Measurements from ENCODE around the gene KAT2B.
"Not testable (repeated sequence)": the region's sequence is repeated elsewhere in the genome, so short reads cannot be mapped to it uniquely, and the experiment has no call there.

Gene KAT2B

DNA sequence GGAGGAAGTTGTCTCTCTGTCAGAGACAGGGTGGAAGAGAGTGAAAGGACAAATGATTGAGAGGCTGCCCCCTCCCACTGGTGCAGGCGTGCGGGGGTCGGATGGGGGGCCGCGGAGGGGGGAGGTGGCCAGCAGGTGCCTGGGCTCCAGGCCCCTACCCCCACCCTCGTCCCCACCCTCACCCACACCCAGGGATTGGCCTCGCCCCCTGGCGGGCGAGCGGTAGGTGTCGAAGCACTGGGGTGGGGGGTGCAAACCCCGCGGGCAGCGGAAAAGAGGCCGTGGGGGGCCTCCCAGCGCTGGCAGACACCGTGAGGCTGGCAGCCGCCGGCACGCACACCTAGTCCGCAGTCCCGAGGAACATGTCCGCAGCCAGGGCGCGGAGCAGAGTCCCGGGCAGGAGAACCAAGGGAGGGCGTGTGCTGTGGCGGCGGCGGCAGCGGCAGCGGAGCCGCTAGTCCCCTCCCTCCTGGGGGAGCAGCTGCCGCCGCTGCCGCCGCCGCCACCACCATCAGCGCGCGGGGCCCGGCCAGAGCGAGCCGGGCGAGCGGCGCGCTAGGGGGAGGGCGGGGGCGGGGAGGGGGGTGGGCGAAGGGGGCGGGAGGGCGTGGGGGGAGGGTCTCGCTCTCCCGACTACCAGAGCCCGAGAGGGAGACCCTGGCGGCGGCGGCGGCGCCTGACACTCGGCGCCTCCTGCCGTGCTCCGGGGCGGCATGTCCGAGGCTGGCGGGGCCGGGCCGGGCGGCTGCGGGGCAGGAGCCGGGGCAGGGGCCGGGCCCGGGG is at the start of gene KAT2B:
TSS of gene KAT2B (plus strand) at position 682 of the 783 bp plus-strand sequence. CDS start at position 714, 32 bp downstream.
- peak; percentile 83 for DNase-seq

DNA sequence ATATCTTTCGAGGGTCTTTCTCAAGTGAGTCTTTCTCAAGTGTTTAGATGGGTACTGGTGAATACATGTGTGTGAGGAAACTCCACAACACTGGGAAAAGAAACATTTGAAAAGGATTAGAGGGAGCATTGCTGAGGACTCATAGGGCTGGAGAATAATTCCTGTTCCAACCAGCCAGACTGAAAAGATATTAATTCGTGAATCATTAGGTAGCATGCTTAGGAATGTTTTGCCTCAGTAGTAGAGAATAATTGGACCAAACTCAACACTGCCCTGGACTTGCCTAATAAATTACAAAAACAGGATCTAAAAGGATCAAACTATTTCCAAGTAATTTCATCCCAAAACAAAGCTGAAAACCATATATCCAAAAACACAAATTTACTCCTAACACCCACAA is 45.5 kb upstream of the KAT2B start:
- no peak for DNase-seq

DNA sequence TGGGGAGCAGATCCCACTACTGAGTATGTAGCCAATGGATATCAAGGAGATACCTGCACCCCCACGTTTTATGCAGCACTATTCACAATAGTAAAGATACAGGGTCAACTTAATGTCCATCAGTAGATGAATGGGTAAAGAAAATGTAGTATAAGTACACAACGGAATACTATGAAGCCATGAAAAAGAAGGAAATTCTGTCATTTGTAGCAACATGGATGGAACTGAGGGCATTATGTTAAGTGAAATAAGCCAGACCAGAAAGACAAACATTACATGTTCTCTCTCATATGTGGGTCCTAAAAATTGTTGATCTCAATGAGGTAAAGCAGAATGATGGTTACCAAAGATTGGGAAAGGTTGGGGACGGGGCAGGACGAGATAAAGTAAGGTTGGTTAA is 42.7 kb upstream of the KAT2B start:
- DNase-seq, result no peak

DNA sequence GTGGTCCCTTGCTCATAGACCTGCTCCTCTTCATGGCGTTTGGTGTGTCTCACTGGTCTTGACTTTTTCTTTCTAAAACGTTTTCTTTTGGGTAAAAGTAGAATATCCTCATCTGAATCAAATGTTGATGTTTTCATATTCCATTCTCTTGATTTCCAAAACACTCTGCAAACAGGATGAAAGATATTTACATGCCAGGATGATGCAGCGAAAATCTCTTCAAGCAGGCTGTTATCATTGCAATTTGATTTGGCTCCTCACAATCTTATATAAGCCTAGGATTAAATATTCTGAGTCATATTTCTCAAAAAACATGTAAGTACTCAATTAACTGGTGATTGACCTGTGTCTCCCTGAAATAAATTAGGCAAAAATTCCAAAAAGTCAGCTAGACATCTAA is 38.3 kb upstream of the KAT2B start:
- DNase-seq, result no peak

DNA sequence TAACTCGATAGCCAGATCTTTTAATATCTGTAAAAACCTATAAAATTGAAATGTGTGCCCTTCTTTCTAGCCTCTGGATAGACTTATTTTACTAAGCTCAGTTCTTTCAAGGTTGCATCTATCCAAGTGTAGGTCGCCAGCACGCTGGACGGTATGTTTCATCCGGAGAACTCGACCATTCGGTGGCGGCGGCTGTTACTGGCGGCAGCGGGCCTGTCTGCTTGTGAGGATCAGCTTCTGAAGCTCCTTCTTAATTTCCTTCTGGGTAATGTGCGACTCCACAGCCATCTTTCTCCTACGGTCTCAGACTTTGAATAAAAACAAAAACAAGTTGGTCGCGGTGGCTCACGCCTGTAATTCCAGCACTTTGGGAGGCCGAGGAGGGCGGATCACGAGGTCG is 32.3 kb upstream of the KAT2B start:
- DNase-seq, result no peak

DNA sequence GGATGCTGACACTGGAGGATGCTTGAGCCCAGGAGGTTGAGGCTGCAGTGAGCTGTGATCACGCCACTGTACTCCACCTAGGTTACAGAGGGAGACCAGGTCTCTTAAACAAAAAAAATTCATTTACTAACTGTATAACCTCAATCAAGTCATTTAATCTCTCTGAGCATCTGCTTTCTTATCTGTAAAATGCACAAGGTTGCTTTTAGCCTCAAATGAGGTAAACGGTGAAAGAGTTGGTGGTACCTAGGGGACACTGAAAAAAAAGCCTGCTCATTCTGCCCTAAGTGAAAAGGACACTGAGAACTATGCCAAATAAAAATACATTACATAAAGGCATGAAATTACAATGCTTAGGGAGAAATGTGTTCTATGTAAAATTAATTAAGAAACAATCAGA is 31.6 kb upstream of the KAT2B start:
- no peak for DNase-seq

DNA sequence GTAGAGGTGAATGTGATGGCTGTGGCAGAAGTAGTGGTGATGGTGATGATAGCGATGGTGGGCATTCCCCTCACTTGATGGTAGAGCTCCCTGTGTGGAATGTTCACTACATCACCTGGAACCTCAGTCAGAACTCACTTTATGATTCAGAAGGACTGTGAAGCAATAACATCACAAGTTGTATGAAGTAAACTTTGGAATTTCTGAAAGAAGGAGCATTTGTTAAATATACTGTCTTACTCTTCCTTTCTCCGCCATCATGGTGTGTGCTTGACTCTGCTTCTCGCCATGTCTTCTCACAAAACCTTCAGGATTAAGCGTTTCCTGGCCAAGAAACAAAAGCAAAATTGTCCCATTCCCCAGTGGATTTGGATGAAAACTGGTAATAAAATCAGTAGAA is 28.1 kb upstream of the KAT2B start, which contains the start of gene PP2D1:
TSS of gene PP2D1 (minus strand) at position 101 of the 400 bp plus-strand sequence. CDS start 192 bp downstream, outside the sequence.
- DNase-seq, result no peak

DNA sequence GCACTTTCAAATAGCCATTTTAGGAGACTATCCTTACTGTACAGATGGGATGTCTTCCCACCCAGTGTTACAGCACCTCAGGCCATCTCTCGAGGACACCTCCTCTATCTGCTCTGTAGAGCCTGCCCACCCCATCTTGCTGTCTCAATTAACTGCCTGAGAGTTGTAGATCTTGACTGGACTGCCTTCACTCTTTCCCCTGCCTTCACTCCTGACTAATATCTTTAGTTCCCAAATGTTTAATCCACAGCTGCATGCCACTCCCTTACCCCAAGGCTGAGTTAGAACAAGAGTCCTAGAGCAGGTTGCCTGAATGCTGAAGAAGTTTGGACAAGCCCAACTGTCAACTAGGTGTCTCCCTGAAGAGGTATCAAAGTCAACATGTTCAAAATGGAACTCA is 26.9 kb upstream of the KAT2B start:
- DNase-seq, result no peak

DNA sequence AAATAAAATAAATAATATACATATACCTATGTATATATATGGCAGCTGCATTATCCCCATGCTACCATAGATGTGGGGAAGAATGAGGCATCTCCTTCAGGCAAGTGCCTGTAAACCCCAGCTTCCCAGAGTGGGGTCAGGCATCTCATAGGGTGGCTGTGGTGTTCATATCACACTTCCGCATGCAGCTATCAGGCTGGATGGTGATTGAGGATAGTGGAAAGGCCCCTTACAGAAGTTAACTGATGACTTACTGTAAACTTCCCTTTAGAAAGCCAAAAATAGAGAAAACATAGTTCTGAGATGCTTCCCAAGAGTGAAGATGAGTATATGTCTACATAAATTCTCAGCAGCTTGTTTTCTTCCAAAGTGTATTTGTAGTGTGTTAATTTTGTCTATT is 24.7 kb upstream of the KAT2B start:
- no peak for DNase-seq

DNA sequence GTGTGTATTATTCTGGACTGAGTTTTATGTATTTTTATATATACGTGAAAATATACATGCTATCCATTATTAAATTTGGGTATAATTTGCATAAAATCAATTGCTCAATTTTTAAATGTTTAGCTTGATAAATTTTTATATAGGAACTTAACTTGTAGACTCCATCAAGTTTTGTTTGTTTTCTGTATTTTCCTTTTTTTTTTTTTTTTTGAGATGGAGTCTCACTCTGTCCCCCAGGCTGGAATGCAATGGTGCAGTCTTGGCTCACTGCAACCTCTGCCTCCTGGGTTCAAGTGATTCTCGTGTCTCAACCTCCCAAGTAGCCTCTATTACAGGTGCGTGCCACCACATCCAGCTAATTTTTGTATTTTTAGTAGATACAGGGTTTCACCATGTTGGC is 24.2 kb upstream of the KAT2B start:
- DNase-seq, result not testable (repeated sequence)

DNA sequence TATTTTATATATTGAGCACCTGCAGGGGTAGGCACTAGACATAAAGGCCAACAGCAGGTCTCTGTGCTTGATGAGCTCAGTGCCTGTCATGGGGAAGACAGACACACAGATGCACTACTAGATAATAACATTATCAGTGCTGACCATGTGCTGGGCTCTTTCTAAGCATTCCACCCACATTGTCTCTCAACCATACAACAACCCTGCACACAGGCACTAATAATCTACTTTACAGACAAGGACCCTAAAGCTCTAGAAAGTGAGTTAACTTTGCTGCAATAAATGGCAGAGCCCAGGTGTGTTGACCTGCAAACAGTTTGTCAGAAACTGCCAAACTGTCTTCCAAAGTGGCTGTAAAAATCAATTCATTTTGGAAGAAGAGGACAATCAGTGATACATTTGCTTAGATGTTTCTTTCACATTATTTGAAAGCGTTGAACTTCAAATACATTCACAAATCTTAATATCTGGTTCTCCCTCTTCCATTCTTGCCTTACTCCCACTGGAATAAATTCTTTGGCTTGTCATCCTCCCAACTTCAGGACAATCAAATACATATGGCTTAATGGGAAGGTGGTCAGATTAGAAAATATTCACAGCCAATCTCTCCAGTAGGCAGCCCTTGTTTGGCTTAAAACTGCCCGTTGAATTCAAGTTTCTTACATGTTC is 17.2 kb upstream of the KAT2B start:
- DNase-seq, result no peak

DNA sequence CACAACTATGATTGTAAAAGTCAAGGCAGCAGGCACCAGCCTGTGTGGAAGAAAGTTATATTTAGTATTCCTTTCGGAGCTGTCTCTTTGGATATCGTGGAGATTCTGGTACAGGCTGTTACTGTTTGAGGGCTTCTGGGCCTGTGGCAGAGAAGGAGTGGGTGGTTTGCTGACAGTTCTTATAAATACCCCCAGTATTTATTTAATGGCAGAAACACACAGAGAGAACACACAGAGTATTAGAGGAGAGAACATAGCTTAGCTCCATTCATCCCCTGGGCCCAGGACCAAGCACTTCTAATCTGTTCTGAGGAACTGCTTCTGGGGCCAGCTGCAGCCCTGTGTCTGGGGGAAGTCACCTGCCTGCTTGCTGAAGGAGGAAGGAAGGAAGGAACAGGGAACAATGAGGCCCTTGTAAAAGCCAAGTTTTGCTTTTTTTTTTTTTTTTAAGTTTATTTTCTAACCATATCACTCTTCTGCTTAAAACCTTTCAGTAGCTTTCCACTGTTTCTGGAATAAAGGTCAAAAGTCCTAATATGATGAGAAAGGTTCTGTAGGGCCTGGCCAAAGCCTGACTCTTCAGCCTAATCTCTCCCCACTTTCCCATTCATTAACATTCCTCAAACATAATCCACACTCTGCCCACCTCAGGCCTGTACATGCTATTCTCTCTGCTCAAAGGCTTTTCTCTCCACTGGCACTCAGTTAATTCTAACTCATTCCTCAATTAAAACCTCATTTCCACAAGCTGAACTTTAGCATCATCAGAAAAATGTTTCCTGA is 16.4 kb upstream of the KAT2B start:
- DNase-seq, result no peak

DNA sequence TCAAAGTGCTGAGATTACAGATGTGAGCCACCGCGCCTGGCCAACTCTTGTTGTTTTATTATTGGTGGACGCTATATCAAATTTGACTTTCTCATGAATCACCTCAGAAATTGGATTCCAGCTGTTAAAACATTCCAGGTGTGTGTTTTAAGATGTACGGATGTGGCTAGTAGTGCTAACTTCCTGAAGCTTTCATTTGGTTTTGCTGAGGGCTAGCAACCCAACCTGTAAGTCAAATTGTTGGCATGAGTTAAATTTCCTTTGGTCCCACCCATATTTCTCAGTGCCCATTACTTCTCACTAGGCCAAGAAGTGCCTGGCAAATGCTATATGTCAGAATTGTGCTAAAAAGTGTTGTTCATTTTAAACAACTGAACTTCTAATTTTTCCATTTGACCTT is 13.1 kb upstream of the KAT2B start:
- no peak for DNase-seq

DNA sequence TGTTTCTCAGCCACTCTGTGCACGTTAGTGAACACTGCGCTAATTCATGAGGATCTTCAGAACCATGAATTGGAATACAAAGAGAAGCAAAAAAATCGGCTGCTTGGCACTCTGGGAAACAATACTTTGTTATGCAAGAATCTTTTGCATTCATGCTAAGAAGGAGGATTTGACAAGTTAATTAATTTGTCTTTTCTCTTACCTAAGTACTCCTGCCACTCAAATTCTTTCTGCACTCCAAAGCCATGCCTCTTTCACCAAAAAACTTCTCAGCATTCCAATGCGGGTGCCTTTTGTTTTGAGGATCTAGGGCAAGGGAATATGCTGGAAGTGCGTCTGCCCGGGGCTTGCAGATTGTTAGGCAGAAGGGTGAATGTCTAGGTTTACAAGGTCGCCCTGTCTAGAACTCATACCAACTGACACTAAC is 11.3 kb upstream of the KAT2B start:
- no peak for DNase-seq

DNA sequence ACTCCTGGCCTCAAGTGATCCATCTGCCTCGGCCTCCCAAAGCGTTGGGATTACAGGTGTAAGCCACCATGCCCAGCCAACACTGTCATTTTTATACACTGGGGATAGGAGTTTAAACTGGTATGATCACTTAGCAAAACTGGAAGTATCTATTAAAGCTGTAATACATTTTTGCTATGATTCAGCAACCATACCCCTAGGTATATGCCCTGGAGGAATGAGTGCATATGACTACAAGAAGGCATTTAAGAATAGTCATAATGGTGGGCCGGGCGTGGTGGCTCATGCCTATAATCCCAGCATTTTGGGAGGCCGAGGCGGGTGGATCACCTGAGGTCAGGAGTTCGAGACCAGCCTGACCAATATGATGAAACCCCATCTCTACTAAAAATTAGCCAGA is 8.3 kb upstream of the KAT2B start:
- not testable (repeated sequence) for DNase-seq

DNA sequence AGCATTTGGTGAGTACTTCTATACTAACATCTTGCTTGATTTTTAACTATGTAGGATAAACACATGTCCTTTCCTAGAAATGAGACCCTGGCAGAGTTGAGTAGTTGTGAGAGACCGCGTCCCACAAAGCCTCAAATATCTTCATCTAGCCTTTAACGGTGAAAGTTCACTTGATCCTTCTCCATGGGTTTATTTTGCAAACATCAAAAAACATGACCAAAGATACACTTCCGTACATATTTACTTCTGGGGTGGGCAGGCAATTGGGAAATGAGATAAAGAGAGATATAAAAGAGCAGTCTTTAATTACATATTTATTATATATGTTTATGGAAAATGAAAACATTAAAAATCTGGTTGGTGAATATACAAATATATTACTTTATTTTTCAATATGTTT is 5.2 kb upstream of the KAT2B start:
- no peak for DNase-seq

DNA sequence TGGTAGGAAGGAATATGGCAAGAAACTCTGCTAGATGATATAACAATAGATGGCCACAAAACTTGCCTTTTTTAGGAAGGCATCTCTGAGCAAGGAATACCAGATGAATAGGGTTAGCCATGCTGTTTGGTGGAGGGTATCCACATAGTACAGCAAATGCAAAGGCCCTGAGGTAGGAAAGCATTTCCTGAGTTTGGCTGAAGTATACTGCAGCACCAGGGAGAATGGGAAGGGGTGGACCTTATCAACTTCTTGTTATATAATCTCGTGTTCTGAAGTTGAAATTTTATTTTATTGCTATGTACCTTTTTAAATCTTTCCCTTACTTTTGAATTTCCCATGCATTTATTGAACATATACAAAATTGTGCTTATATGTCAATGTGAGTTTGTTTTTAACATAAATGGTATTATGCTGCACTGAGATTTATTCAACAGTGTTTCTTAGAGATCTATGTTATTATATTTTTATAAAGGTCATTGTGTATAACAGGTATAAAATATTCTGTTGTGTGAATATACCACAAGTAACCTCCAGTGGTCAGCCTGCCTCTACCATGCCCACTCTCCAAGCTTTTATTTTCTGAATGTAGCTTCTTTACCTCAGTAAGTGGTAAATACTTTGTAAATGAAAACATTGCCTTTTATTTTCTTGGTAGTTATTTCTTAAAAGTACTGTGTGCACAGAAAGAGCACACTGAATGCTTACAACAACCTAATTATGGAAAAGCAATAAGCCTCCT is 2.8 kb upstream of the KAT2B start:
- no peak for DNase-seq

DNA sequence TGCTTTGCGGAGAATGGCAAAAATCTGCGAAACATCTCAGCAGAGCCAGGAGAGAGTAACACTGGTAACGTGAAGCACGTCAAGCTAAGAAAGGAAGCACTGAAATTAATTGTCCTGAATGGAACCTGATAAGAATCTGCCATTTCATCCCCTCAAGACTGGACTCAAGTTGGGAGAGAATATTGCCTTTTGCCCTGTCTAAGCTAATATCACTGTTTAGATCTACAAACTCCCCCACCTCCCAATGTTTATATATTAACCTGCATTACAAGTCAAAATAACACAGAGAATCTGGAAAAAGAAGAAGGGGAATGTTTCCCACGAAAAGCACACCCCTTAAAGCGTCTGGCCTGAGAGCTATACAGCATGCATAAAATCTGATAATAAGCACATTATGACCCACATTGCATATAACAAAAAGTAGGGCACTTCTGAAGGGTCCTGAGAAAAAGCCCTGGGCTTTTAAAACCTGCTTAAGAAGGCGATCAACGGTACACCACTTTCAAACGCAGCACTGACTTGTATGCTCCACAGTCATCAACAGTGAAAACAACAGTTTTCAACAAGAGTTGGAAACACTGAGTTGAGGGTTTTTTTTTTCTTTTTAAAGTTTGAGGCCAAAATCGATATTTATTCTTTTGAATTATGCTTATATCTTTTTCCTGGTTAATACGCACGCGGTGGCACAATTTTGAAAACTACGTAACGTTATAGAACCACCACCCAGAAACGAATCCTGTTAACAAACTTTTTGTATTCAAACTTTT is 1.4 kb upstream of the KAT2B start:
- no peak for DNase-seq

DNA sequence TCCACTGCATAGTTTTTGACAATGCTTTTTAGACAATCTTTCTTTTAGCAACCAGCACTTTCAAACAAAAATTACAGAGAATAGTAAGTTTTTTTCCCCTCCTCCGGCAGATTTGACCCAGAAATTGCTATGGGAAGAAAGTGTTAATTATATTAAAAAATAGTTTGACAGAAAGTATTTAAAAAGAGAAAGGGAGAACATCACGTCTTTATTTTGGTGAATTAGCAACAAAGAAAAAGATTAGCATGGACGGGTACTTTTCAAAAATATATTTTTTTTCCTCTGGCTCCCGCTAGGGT is 831 bp upstream of the KAT2B start:
- no peak for DNase-seq

DNA sequence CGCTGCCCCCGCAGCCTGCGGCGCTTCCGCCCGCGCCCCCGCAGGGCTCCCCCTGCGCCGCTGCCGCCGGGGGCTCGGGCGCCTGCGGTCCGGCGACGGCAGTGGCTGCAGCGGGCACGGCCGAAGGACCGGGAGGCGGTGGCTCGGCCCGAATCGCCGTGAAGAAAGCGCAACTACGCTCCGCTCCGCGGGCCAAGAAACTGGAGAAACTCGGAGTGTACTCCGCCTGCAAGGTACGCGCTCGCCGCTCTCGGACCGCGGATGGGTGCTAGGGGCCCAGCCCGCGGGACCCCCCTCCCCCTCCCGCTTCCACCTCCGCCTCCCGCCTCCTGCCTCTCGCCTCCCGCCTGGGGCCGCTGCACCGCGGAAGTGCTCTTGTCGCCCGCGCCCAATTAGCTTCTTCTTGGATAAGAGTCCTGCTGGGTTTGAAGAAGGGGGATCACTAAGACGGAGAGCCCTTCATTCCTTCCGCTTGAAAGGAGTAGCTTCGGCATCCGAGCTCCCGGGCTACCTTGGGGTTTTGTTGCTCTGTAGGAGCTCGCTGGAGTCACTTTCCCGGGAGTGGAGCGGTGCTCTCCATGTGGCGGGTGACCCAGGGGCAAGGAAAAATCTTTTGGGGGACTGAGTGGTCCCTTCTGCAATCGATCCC is 426 bp downstream of the KAT2B start:
- peak; percentile 71 for DNase-seq

DNA sequence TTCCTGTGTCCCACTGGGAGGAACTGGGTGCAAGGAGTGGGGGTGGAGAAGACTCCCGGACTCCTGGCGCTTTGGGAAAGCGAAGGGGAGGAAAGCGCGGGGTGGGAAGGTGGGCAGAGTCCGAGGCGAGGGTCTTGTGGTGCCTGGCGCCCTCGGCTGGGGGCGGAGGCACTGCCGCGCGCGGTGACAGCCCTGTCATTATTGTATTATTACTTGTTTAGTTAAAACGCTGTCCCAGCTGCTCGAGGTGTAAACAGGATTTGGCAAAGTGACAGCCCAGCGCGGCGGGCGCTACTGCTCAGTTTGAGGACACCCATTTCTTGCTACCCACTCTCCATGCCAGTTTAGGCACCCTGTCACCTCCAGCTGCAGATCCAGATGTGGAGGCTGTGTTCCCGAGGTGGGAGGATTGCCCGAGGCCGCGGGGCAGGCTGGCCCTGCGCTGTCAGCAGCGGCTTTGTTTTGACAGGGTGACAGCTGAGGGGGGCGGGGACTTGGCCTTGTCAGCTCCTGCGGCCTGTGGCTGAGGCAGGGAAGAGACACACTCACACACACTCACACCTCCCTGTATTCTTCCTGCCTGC is 1.0 kb downstream of the KAT2B start:
- peak; percentile 66 for DNase-seq
